ENCODE data around the gene MRPL46.
"Not testable (repeated sequence)": the region's sequence is repeated elsewhere in the genome, so short reads cannot be mapped to it uniquely, and the experiment has no call there.

The MRPL46 gene

DNA sequence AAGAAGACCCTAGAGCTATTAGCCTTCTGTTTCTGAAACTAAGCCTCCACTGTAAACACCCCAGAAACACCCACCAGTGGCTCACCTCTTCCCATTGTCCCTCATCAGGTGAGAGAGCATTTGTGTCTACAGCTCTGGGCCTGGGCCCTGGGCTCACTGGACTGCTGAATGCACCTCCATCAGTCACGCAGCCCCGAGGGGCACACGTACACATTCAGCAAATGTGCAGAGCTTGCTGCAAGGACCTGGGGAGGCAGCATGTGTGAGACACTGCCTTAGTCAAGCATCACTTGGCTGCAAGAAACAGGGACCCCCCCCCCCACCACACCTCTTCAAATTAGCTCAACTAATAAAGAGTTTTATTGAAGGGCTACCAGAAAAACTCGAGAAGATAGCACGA, 29.0 kb downstream of the MRPL46 start:
- DNase-seq = no peak

DNA sequence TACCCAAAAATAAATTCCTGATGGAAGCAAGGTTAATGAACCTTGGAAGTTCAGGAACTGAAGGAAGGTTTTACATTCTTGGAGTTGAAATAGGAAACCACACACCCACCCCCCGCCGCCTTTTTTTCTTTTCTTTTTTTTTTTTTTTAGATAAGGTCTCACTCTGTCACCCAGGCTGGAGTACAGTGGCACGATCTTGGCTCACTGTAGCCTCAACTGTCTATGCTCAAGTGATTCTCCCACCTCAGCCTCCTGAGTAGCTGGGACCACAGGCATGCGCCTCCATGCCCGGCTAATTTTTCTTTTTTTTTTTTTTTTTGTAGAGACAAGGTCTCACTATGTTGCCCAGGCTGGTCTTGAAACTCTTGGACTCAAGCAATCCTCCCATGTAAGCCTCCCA, 33.1 kb downstream of the MRPL46 start:
- DNase-seq = not testable (repeated sequence)

- no peak for DNase-seq
These were observed 34.0 kb downstream of the MRPL46 start for GRCh38 chr15:88433046-88433685.

GRCh38 chr15:88431441-88431840, 35.7 kb downstream of the MRPL46 start:
- DNase-seq = no peak

- no peak for DNase-seq
These were observed 37.1 kb downstream of the MRPL46 start for GRCh38 chr15:88430051-88430450.

GRCh38 chr15:88428805-88429605, 38.2 kb downstream of the MRPL46 start:
- no peak for DNase-seq

DNA sequence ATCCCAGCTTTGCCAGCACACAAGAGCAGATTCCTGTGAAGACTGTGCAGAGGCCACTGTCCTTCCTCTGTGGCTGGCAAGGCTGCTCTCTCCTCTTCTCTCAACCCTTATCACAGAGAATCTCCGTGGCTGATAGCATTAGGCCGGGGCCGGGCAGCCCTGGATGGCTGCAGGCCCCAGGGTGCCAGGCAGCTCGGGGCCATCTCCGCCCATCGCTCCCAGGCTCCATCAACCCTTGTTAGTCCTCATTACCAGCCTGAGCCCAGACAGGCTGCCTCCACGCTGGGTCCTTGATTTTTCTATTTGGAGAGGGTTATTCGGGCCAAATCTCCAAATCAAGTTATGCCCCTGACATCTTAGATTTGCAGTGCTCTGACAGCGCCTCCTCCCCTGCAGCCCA, 39.1 kb downstream of the MRPL46 start:
- DNase-seq = no peak

DNA sequence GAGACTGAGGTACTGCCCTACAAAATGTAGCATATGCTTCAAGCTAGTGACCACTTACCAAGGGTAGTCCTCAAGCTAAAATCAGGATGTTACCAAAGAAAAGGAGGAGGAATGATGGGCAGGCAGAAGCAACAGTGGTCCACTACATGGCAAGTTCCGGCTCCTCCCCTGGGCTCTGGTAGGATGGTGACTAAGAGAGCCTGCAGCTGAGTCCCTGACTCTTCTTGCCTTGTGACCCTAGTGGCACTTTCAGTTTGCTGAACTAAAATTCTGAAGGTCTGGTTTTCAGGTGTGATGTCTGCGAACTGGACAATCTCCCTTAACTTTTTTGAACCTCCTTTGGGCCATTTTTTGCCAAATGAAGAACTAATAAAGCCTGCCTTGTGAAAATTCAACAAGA, 40.9 kb downstream of the MRPL46 start:
- DNase-seq = no peak

DNA sequence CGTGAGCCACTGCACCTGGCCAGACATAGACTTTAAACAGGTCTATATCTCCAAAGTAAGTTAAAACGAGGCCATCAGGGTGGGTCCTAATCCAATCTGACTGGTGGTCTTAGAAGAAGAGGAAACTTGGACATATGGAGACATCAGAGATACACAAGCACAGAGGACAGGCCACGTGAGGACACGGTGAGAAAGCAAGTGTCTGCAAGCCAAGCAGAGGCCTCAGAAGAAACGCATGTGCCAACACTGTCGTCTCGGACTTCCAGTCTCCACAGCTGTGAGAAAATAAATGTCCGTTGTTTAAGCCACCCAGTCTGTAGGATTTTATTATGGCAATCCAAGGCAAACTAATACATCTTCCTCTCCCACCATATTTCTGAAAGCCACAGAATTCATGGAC, 43.9 kb downstream of the MRPL46 start:
- no peak for DNase-seq

DNA sequence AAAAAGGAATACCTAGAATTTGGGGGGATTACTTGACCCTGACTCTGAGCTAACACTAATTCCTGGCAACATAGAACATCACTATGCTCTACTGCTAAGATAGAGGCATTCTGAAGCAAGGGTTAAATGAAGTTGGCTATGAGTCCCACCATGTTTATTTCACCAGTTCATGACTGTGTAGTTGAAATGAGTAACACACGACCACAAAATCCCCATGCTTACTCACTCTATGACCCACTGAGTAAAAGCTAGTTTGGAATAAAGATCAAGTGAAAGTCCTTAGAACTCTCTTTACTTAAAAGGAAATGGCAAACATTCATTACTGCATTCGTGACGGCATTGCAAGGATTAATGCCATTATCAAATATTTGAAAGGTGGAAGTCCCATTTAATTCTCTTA, 47.4 kb downstream of the MRPL46 start:
- DNase-seq = no peak
